T-helper 9 cell (primary cell): Measurements from ENCODE around the gene NWD2.
"Not testable (repeated sequence)": the region's sequence is repeated elsewhere in the genome, so short reads cannot be mapped to it uniquely, and the experiment has no call there.

ENCODE experiments used
- DNase-seq: peaks from one replicate; pipeline ENCODE4 v3.0.0-alpha.2; 2020
- total RNA-seq, 2 donors: gene quantifications; one replicate each; lab custom pipeline; 2026; lab: John Stamatoyannopoulos, UW

The NWD2 gene
- 0 reads per million in 2 donors for total RNA-seq

- no peak for DNase-seq
These were observed at the start of gene NWD2 for GRCh38 chr4:37244583-37245390. TSS of gene NWD2 (plus strand) at chr4:37244743. CDS start at chr4:37245068, 325 bp downstream.

GRCh38 chr4:37197899-37198298 is 46.6 kb upstream of the NWD2 start:
- no peak for DNase-seq

- not testable (repeated sequence) for DNase-seq
These were observed 39.8 kb upstream of the NWD2 start for GRCh38 chr4:37204740-37205139.

GRCh38 chr4:37216209-37216608 is 28.3 kb upstream of the NWD2 start:
- no peak for DNase-seq

- no peak for DNase-seq
These were observed 25.3 kb upstream of the NWD2 start for GRCh38 chr4:37219242-37219641.

GRCh38 chr4:37219990-37220389 is 24.6 kb upstream of the NWD2 start:
- DNase-seq = no peak

GRCh38 chr4:37220685-37221084 is 23.9 kb upstream of the NWD2 start:
- no peak for DNase-seq

GRCh38 chr4:37223732-37224131 is 20.8 kb upstream of the NWD2 start:
- DNase-seq = no peak

GRCh38 chr4:37224854-37225253 is 19.7 kb upstream of the NWD2 start:
- no peak for DNase-seq

- DNase-seq = no peak
These were observed 18.8 kb upstream of the NWD2 start for GRCh38 chr4:37225778-37226177.

- DNase-seq = no peak
These were observed 12.2 kb upstream of the NWD2 start for GRCh38 chr4:37232315-37232714.

- DNase-seq = no peak
These were observed 8.4 kb upstream of the NWD2 start for GRCh38 chr4:37236165-37236564.

GRCh38 chr4:37241647-37242046 is 2.9 kb upstream of the NWD2 start:
- DNase-seq = no peak

GRCh38 chr4:37243051-37243450 is 1.5 kb upstream of the NWD2 start:
- DNase-seq = no peak

- no peak for DNase-seq
These were observed 591 bp upstream of the NWD2 start for GRCh38 chr4:37243722-37244582.

- DNase-seq = no peak
These were observed 930 bp downstream of the NWD2 start for GRCh38 chr4:37245391-37245954.

- no peak for DNase-seq
These were observed 2.3 kb downstream of the NWD2 start for GRCh38 chr4:37246891-37247290.

GRCh38 chr4:37258221-37258620 is 13.7 kb downstream of the NWD2 start:
- DNase-seq = no peak

GRCh38 chr4:37268319-37268718 is 23.8 kb downstream of the NWD2 start:
- DNase-seq = no peak

GRCh38 chr4:37279121-37279520 is 34.6 kb downstream of the NWD2 start:
- DNase-seq = no peak

- DNase-seq = no peak
These were observed 35.5 kb downstream of the NWD2 start for GRCh38 chr4:37279894-37280592.

GRCh38 chr4:37299468-37299867 is 54.9 kb downstream of the NWD2 start:
- no peak for DNase-seq

GRCh38 chr4:37304612-37305011 is 60.1 kb downstream of the NWD2 start:
- DNase-seq = no peak
